Measurements from ENCODE around the gene ACTN4. TPM values are rescaled to one million over a fixed set of nuclear protein-coding genes. Genes with fewer than 3 reads are reported as not detected.

The ACTN4 gene
- total and polyA plus RNA-seq, 9 donors = 139 to 458 (median 299) TPM

- peaks cover 24% of the 10 kb centered on the region for H3K4me1 ChIP-seq (ENCODE audit: insufficient read depth)
- H3K36me3 ChIP-seq = no peaks in the 10 kb centered on the region
- intact Hi-C loops (cut with DNase I) = no loop called here
- TF ChIP-seq CTCF (IDR thresholded peaks at IDR 0.05) (no peak), POLR2A (IDR thresholded peaks at IDR 0.05) (no peak), EP300 (IDR thresholded peaks at IDR 0.05) (no peak)
- 91 to 94% (median 94%) methylated on average over 14 of the region's 14 CpGs for WGBS, 3 donors
- no peak overlapping the region for H3K27ac ChIP-seq
- no peaks in the 10 kb centered on the region for H3K27me3 ChIP-seq
- no peak overlapping the region for H3K4me3 ChIP-seq
- DNase-seq = no peak
- no peaks in the 10 kb centered on the region for H3K9me3 ChIP-seq
Measured at GRCh38 chr19:38690146-38690545, 42.7 kb downstream of the ACTN4 start.

DNA sequence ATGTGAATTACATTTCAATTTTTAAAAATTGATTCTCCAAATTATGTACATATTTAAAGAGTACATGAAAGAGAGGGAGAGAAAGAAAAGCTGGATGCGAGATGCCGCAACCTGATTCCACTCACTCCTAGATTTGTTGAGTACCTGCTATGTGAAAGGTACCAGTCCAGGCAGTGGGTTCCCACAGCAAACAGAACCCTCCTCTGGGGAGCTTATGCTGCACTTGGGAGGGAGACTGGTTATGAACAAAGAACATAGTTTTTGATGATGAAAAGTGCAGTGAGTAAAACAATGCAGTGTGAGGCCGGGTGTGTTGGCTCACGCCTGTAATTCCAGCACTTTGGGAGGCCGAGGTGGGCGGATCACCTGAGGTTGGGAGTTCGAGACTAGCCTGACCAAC lies 43.4 kb downstream of the ACTN4 start:
- Histone ChIP-seq H3K27me3 (no peaks in the 10 kb centered on the region), H3K9me3 (no peaks in the 10 kb centered on the region), H3K4me3 (no peak overlapping the region), H3K4me1 (ENCODE audit: insufficient read depth) (peaks cover 19% of the 10 kb centered on the region), H3K36me3 (no peaks in the 10 kb centered on the region), H3K27ac (peak overlapping the region in 1 of 2 donors; percentile 11)
- WGBS, 3 donors = 78 to 83% (median 82%) methylated on average over 7 of the region's 7 CpGs
- TF ChIP-seq POLR2A (IDR thresholded peaks at IDR 0.05) = no peak
- TF ChIP-seq CTCF (IDR thresholded peaks at IDR 0.05) = no peak
- intact Hi-C loops (cut with DNase I) = no loop called here
- DNase-seq = no peak

GRCh38 chr19:38691938-38692457 lies 44.5 kb downstream of the ACTN4 start:
- Histone ChIP-seq H3K27ac (peak overlapping the region; percentile 42 to 56), H3K27me3 (no peaks in the 10 kb centered on the region), H3K36me3 (no peaks in the 10 kb centered on the region), H3K4me1 (ENCODE audit: insufficient read depth) (peaks cover 16% of the 10 kb centered on the region), H3K9me3 (no peaks in the 10 kb centered on the region), H3K4me3 (no peak overlapping the region)
- 54 to 67% (median 59%) methylated on average over 15 of the region's 15 CpGs for WGBS, 3 donors
- peak in 3 of 5 donors; percentile 37 to 63 (median 57) for DNase-seq
- TF ChIP-seq CTCF (IDR thresholded peaks at IDR 0.05) = no peak
- TF ChIP-seq EP300 (IDR thresholded peaks at IDR 0.05) = peak; percentile 62
- intact Hi-C loops (cut with DNase I) = no loop called here

- DNase-seq = no peak
- H3K36me3 ChIP-seq = no peaks in the 10 kb centered on the region
- peaks cover 16% of the 10 kb centered on the region for H3K4me1 ChIP-seq (ENCODE audit: insufficient read depth)
- H3K27me3 ChIP-seq = no peaks in the 10 kb centered on the region
- peak overlapping the region; percentile 42 to 56 for H3K27ac ChIP-seq
- intact Hi-C loops (cut with DNase I) = no loop called here
- H3K4me3 ChIP-seq = no peak overlapping the region
- WGBS, 3 donors = 60 to 65% (median 65%) methylated on average over 24 to 25 of the region's 25 CpGs
- H3K9me3 ChIP-seq = no peaks in the 10 kb centered on the region
- TF ChIP-seq EP300 (IDR thresholded peaks at IDR 0.05) (no peak), CTCF (IDR thresholded peaks at IDR 0.05) (no peak), POLR2A (IDR thresholded peaks at IDR 0.05) (no peak)
Measured at GRCh38 chr19:38692458-38693379, 45.3 kb downstream of the ACTN4 start.

All from ovary (tissue), 9 donors.